Liver (tissue), 9 donors: ENCODE results near the gene ENC1. TPM values are rescaled to one million over a fixed set of nuclear protein-coding genes. Genes with fewer than 3 reads are reported as not detected.

Experiments
- DNase-seq: peaks from one replicate; pipeline ENCODE4 v3.0.0-alpha.2; 2017; ENCODE audit warnings: low spot score
- H3K27ac ChIP-seq, 2 donors: one replicate each; pipeline ENCODE4 v1.7.0; 2013; ENCODE audit warnings: inconsistent platforms in 2 of 2, low read length in 2 of 2, control low read depth in 1 of 2, low read depth in 1 of 2, mild to moderate bottlenecking in 1 of 2
- H3K27me3 ChIP-seq, 4 donors: one replicate each; pipeline versions ENCODE4 v1.6.1 to v1.7.0; 2013; ENCODE audit warnings: low read length in 3 of 4, inconsistent platforms in 1 of 4, mild to moderate bottlenecking in 1 of 4, moderate library complexity in 1 of 4; ENCODE audit not compliant: control insufficient read depth in 4 of 4, insufficient read depth in 4 of 4
- H3K36me3 ChIP-seq, 4 donors: one replicate each; pipeline versions ENCODE4 v1.6.1 to v1.7.0; 2013; ENCODE audit warnings: low read length in 3 of 4, mild to moderate bottlenecking in 3 of 4, low read depth in 1 of 4, moderate library complexity in 1 of 4; ENCODE audit not compliant: control insufficient read depth in 4 of 4, insufficient read depth in 3 of 4
- H3K4me1 ChIP-seq, 4 donors: one replicate each; pipeline versions ENCODE4 v1.6.1 to v1.7.0; 2013; ENCODE audit warnings: low read length in 3 of 4, mild to moderate bottlenecking in 3 of 4, moderate library complexity in 1 of 4; ENCODE audit not compliant: control insufficient read depth in 4 of 4, insufficient read depth in 4 of 4
- H3K4me3 ChIP-seq, 3 donors: one replicate each; pipeline versions ENCODE4 v1.6.1 to v1.7.0; 2013; ENCODE audit warnings: low read length in 3 of 3, control low read depth in 1 of 3, low read depth in 1 of 3, mild to moderate bottlenecking in 1 of 3
- H3K9ac ChIP-seq, 2 donors: one replicate each; pipeline ENCODE4 v1.7.0; 2013; ENCODE audit warnings: low read length in 2 of 2, mild to moderate bottlenecking in 2 of 2, moderate library complexity in 2 of 2, control low read depth in 1 of 2, low read depth in 1 of 2
- H3K9me3 ChIP-seq, 4 donors: one replicate each; pipeline versions ENCODE4 v1.6.1 to v1.7.0; 2013; ENCODE audit warnings: low read length in 3 of 4; ENCODE audit not compliant: control insufficient read depth in 4 of 4
- ATF3 ChIP-seq: IDR thresholded peaks from 2 replicates; pipeline ENCODE4 v1.6.1; 2016; ENCODE audit warnings: antibody characterized with exemption
- EGR1 ChIP-seq, 2 donors: IDR thresholded peaks; 2 replicates each; pipeline ENCODE4 v1.6.1; 2016 to 2018; ENCODE audit warnings: antibody characterized with exemption in 2 of 2, low read depth in 2 of 2
- FOXA1 ChIP-seq: IDR thresholded peaks from 2 replicates; pipeline ENCODE4 v1.6.1; 2016; ENCODE audit warnings: antibody characterized with exemption
- FOXA2 ChIP-seq: IDR thresholded peaks from 2 replicates; pipeline ENCODE4 v1.6.1; 2016; ENCODE audit warnings: antibody characterized with exemption
- GABPA ChIP-seq, 2 donors: IDR thresholded peaks in 1 of 2; conservative IDR thresholded peaks in 1 of 2; 2 replicates each; pipeline ENCODE4 v1.6.1; 2016; ENCODE audit warnings: antibody characterized with exemption in 2 of 2, mild to moderate bottlenecking in 1 of 2, moderate library complexity in 1 of 2
- HNF4A ChIP-seq, 2 donors: conservative IDR thresholded peaks; 2 replicates each; pipeline ENCODE4 v1.6.1; 2016; ENCODE audit warnings: antibody characterized with exemption in 2 of 2, mild to moderate bottlenecking in 2 of 2
- HNF4G ChIP-seq: IDR thresholded peaks from 2 replicates; pipeline ENCODE4 v1.6.1; 2016; ENCODE audit warnings: antibody characterized with exemption
- JUND ChIP-seq, 2 donors: IDR thresholded peaks; 2 replicates each; pipeline ENCODE4 v1.6.1; 2016; ENCODE audit warnings: antibody characterized with exemption in 2 of 2
- MAX ChIP-seq: IDR thresholded peaks from 2 replicates; pipeline ENCODE4 v1.6.1; 2016; ENCODE audit warnings: antibody characterized with exemption
- RAD21 ChIP-seq, 2 donors: IDR thresholded peaks; 2 replicates each; pipeline ENCODE4 v1.6.1; 2016; ENCODE audit warnings: antibody characterized with exemption in 2 of 2, mild to moderate bottlenecking in 2 of 2
- REST ChIP-seq: IDR thresholded peaks from 2 replicates; pipeline ENCODE4 v1.6.1; 2016; ENCODE audit warnings: antibody characterized with exemption, mild to moderate bottlenecking
- RXRA ChIP-seq, 2 donors: IDR thresholded peaks; 2 replicates each; pipeline ENCODE4 v1.6.1; 2017 to 2018; ENCODE audit warnings: antibody characterized with exemption in 2 of 2, mild to moderate bottlenecking in 1 of 2
- SP1 ChIP-seq: IDR thresholded peaks from 2 replicates; pipeline ENCODE4 v1.6.1; 2018; ENCODE audit warnings: antibody characterized with exemption, mild to moderate bottlenecking
- TAF1 ChIP-seq: conservative IDR thresholded peaks from 2 replicates; pipeline ENCODE4 v1.6.1; 2016; ENCODE audit warnings: antibody characterized with exemption, mild to moderate bottlenecking
- YY1 ChIP-seq: IDR thresholded peaks from 2 replicates; pipeline ENCODE4 v1.6.1; 2016; ENCODE audit warnings: antibody characterized with exemption, mild to moderate bottlenecking
- ZBTB33 ChIP-seq: IDR thresholded peaks from 2 replicates; pipeline ENCODE4 v1.6.1; 2016; ENCODE audit warnings: antibody characterized with exemption
- WGBS: extraction: QIAGEN DNeasy Blood & Tissue Kit; methylation state at CpG from one replicate; pipeline ENCODE4 v1.1.7; 2013; 5-methylcytosine and 5-hydroxymethylcytosine counted together
- polyA plus RNA-seq, 2 donors: library from polyadenylated mRNA; stranded (reverse) in 1 of 2; unstranded in 1 of 2; fragments of 200-250 nt in 1 of 2; fragments of >200 nt in 1 of 2; fragmentation: Nextera tagmentation in 1 of 2; extraction: Ambion mirVana in 1 of 2; gene quantifications; one replicate each; pipeline versions ENCODE4 v1.2.1 to v1.2.3, GENCODE V29; 2013 to 2015
- total RNA-seq, 2 donors: library from RNA; depleted of rRNA; stranded (reverse); fragments of >200 nt; gene quantifications; one replicate each; pipeline ENCODE4 v1.2.3, GENCODE V29; 2014
- donor health status: healthy.
- donor health status: healthy.
- donor health status: healthy.
- donor health status: healthy.
- donor health status: healthy.

ENC1 gene
- total and polyA plus RNA-seq, 4 donors = 5.7 to 34.4 (median 13.8) TPM

GRCh38 chr5:74616236-74617146 lies 24.0 kb downstream of the ENC1 start:
- Histone ChIP-seq H3K36me3 (no peaks in the 10 kb centered on the region), H3K27ac (no peak overlapping the region), H3K4me3 (no peak overlapping the region), H3K9me3 (no peaks in the 10 kb centered on the region), H3K9ac (no peak overlapping the region), H3K4me1 (peaks cover 0 to 6% (median 2%) of the 10 kb centered on the region in 4 donors), H3K27me3 (no peaks in the 10 kb centered on the region)
- TF ChIP-seq JUND (IDR thresholded peaks at IDR 0.05) = no peak
- no peak for TF ChIP-seq HNF4A (conservative IDR thresholded peaks at IDR 0.05)
- TF ChIP-seq FOXA1 = no peak
- no peak for TF ChIP-seq EGR1 (IDR thresholded peaks at IDR 0.05; ENCODE audit: low read depth in 2 of 2)
- TF ChIP-seq SP1 = no peak
- no peak for TF ChIP-seq GABPA (IDR thresholded peaks at IDR 0.05 in 1 of 2, conservative IDR thresholded peaks at IDR 0.05 in 1 of 2)
- TF ChIP-seq FOXA2 = no peak
- no peak for TF ChIP-seq HNF4G
- TF ChIP-seq ZBTB33 = no peak
- no peak for TF ChIP-seq REST
- TF ChIP-seq MAX = no peak
- no peak for TF ChIP-seq TAF1
- TF ChIP-seq YY1 = no peak
- no peak for TF ChIP-seq RXRA (IDR thresholded peaks at IDR 0.05)
- no peak for DNase-seq
- 89% methylated on average over 23 of the region's 23 CpGs for WGBS

GRCh38 chr5:74613283-74613682 lies 27.2 kb downstream of the ENC1 start:
- no peak overlapping the region for H3K27ac ChIP-seq
- H3K9me3 ChIP-seq = no peaks in the 10 kb centered on the region
- H3K4me3 ChIP-seq = no peak overlapping the region
- no peaks in the 10 kb centered on the region for H3K27me3 ChIP-seq
- TF ChIP-seq SP1 (no peak), FOXA2 (no peak), ATF3 (no peak), RAD21 (IDR thresholded peaks at IDR 0.05) (no peak), HNF4A (conservative IDR thresholded peaks at IDR 0.05) (no peak), GABPA (IDR thresholded peaks at IDR 0.05 in 1 of 2, conservative IDR thresholded peaks at IDR 0.05 in 1 of 2) (no peak), MAX (no peak)
- no peaks in the 10 kb centered on the region for H3K36me3 ChIP-seq
- no peak for DNase-seq
- H3K9ac ChIP-seq = no peak overlapping the region
- peaks cover 0 to 6% (median 2%) of the 10 kb centered on the region in 4 donors for H3K4me1 ChIP-seq
- 83% methylated on average over 2 of the region's 2 CpGs for WGBS
